HepG2 (cell line): ENCODE results near the gene TLCD1. TPM values are rescaled to one million over a fixed set of nuclear protein-coding genes. Genes with fewer than 3 reads are reported as not detected.
A peak's percentile ranks its signal among the peaks of the same experiment; 100 is the strongest.

ENCODE experiments used
- ADNP ChIP-seq: sonication (generic); formaldehyde crosslinking; IDR thresholded peaks from 2 replicates; pipeline ENCODE4 v1.4.0; 2020; ENCODE audit warnings: missing genetic modification reagents
- AGO2 ChIP-seq: fragments of 200-400 bp; formaldehyde crosslinking; optimal IDR thresholded peaks from 2 replicates; pipeline ENCODE3; 2017; ENCODE audit warnings: mild to moderate bottlenecking, low read depth, low read length, moderate library complexity
- CHCHD3 ChIP-seq: sonication (generic); formaldehyde crosslinking; IDR thresholded peaks from 2 replicates; pipeline ENCODE4 v1.8.0; 2022; ENCODE audit warnings: mild to moderate bottlenecking, missing genetic modification reagents, moderate library complexity
- HDAC6 ChIP-seq: fragments of 200-600 bp; sonication (generic); IDR thresholded peaks from 2 replicates; pipeline ENCODE4 v1.7.0; 2017; ENCODE audit warnings: mild to moderate bottlenecking, antibody characterized with exemption, low read length, low read depth
- HOXA5 ChIP-seq: sonication (generic); formaldehyde crosslinking; IDR thresholded peaks from 2 replicates; pipeline ENCODE4 v1.4.0; 2020; ENCODE audit warnings: missing genetic modification reagents
- IKZF1 ChIP-seq: fragments of 450-650 bp; IDR thresholded peaks from 2 replicates; pipeline ENCODE4 v1.7.1; 2016
- KLF15 ChIP-seq: sonication (generic); formaldehyde crosslinking; IDR thresholded peaks from 2 replicates; pipeline ENCODE4 v1.8.1; 2023; ENCODE audit warnings: borderline replicate concordance, mild to moderate bottlenecking, inconsistent platforms, missing genetic modification reagents, mixed read lengths
- MXD4 ChIP-seq: IDR thresholded peaks from 2 replicates; pipeline ENCODE4 v1.6.1; 2016; ENCODE audit warnings: mild to moderate bottlenecking, missing biosample characterization, missing genetic modification reagents
- RXRB ChIP-seq: IDR thresholded peaks from 2 replicates; pipeline ENCODE4 v1.6.1; 2016; ENCODE audit warnings: borderline replicate concordance, missing genetic modification reagents, missing compliant biosample characterization
- SP140L ChIP-seq: sonication (generic); formaldehyde crosslinking; IDR thresholded peaks from 2 replicates; pipeline ENCODE4 v1.4.0; 2020; ENCODE audit warnings: missing genetic modification reagents, borderline replicate concordance
- TAF1 ChIP-seq: sonication (generic); formaldehyde crosslinking; IDR thresholded peaks from 2 replicates; pipeline ENCODE4 v1.4.0; 2020; ENCODE audit warnings: missing genetic modification reagents
- TBX2 ChIP-seq: sonication (generic); formaldehyde crosslinking; IDR thresholded peaks from 2 replicates; pipeline ENCODE4 v1.5.0; 2020; ENCODE audit warnings: missing genetic modification reagents, mild to moderate bottlenecking, borderline replicate concordance
- U2AF1 ChIP-seq: fragments of 200-400 bp; formaldehyde crosslinking; optimal IDR thresholded peaks from 2 replicates; pipeline ENCODE3; 2017; ENCODE audit warnings: mild to moderate bottlenecking, low read depth, low read length
- UBTF ChIP-seq: sonication (generic); formaldehyde crosslinking; IDR thresholded peaks from 2 replicates; pipeline ENCODE4 v1.4.0; 2020; ENCODE audit warnings: mild to moderate bottlenecking, missing genetic modification reagents
- ZBTB10 ChIP-seq: sonication (generic); formaldehyde crosslinking; IDR thresholded peaks from 2 replicates; pipeline ENCODE4 v1.4.0; 2020; ENCODE audit warnings: missing genetic modification reagents, borderline replicate concordance
- ZMAT3 ChIP-seq: sonication (generic); formaldehyde crosslinking; conservative IDR thresholded peaks from 2 replicates; pipeline ENCODE4 v1.7.0; 2021; ENCODE audit warnings: missing genetic modification reagents
- ZNF160 ChIP-seq: sonication (generic); formaldehyde crosslinking; IDR thresholded peaks from 2 replicates; pipeline ENCODE4 v1.8.0; 2022; ENCODE audit warnings: mild to moderate bottlenecking, inconsistent platforms, missing genetic modification reagents
- ZNF180 ChIP-seq: sonication (generic); formaldehyde crosslinking; IDR thresholded peaks from 2 replicates; pipeline ENCODE4 v1.4.0; 2020; ENCODE audit warnings: low read depth, missing genetic modification reagents, borderline replicate concordance
- ZNF713 ChIP-seq: sonication (generic); formaldehyde crosslinking; IDR thresholded peaks from 2 replicates; pipeline ENCODE4 v1.4.0; 2020; ENCODE audit warnings: mild to moderate bottlenecking, missing genetic modification reagents
- ZNF747 ChIP-seq: sonication (generic); formaldehyde crosslinking; IDR thresholded peaks from 2 replicates; pipeline ENCODE4 v1.8.1; 2023; ENCODE audit warnings: missing genetic modification reagents, mild to moderate bottlenecking, borderline replicate concordance
- ZNF788 ChIP-seq: sonication (generic); formaldehyde crosslinking; IDR thresholded peaks from 2 replicates; pipeline ENCODE4 v1.5.0; 2020; ENCODE audit warnings: mild to moderate bottlenecking, missing genetic modification reagents, borderline replicate concordance
- polyA plus RNA-seq, 8 experiments: library from polyadenylated mRNA; depleted of rRNA in 3 of 8; stranded (reverse) in 7 of 8; unstranded in 1 of 8; fragments of >200 nt; fragmentation: Illumina TruSeq in 4 of 8; extraction: Trizol in 4 of 8; gene quantifications; 2 replicates each; pipeline versions ENCODE4 v1.2.1 to v1.2.3, GENCODE V29; 2011 to 2016; ENCODE audit warnings: low read depth in 4 of 8, missing spikeins in 1 of 8, mixed read lengths in 1 of 8; ENCODE audit not compliant: insufficient read depth in 1 of 8
- total RNA-seq, 5 experiments: library from RNA; depleted of rRNA; stranded (reverse); fragments of >200 nt; fragmentation: Illumina TruSeq; extraction: Trizol; gene quantifications; 2 replicates each; pipeline ENCODE4 v1.2.3, GENCODE V29; 2016; ENCODE audit warnings: low read depth in 1 of 5
- TF ChIP-seq, protein P1 (sequence below): IDR thresholded peaks from 2 replicates; pipeline ENCODE4 v1.6.1; 2018; ENCODE audit warnings: missing genetic modification reagents, mild to moderate bottlenecking, missing compliant biosample characterization
- TF ChIP-seq, protein P2 (sequence below): sonication (generic); formaldehyde crosslinking; conservative IDR thresholded peaks from 2 replicates; pipeline ENCODE4 v1.4.0; 2020; ENCODE audit warnings: missing genetic modification reagents

Gene TLCD1
- total and polyA plus RNA-seq, 2 of the 13 experiments (the other 11 are each of a cell fraction or from before 2014, with no cell fraction given), result 14.9 to 19.6 TPM

GRCh38 chr17:28744972-28745785, 19.1 kb upstream of the TLCD1 start (continued):
- no peak for TF ChIP-seq TBX2 (CRISPR knock-in tag)
- peak; percentile 66; the same call in 1 of the 2 replicates for TF ChIP-seq TAF1 (CRISPR knock-in tag)
- TF ChIP-seq RXRB (CRISPR knock-in tag), result peak; percentile 45
- no peak for TF ChIP-seq ZNF180 (CRISPR knock-in tag)
- no peak for TF ChIP-seq IKZF1
- TF ChIP-seq UBTF (CRISPR knock-in tag), result peak; percentile 86
- TF ChIP-seq MXD4 (CRISPR knock-in tag), result no peak
- TF ChIP-seq, protein P1, sequence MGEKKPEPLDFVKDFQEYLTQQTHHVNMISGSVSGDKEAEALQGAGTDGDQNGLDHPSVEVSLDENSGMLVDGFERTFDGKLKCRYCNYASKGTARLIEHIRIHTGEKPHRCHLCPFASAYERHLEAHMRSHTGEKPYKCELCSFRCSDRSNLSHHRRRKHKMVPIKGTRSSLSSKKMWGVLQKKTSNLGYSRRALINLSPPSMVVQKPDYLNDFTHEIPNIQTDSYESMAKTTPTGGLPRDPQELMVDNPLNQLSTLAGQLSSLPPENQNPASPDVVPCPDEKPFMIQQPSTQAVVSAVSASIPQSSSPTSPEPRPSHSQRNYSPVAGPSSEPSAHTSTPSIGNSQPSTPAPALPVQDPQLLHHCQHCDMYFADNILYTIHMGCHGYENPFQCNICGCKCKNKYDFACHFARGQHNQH (CRISPR knock-in tag), result 0 out of 2 replicates have a peak, but pooled peaks have one; percentile 36
- no peak for TF ChIP-seq ZNF747 (CRISPR knock-in tag)
- 0 out of 2 replicates have a peak, but pooled peaks have one; percentile 59 for TF ChIP-seq HOXA5 (CRISPR knock-in tag)
- no peak for TF ChIP-seq SP140L (CRISPR knock-in tag)
- TF ChIP-seq ZNF160 (CRISPR knock-in tag), result 0 out of 2 replicates have a peak, but pooled peaks have one; percentile 17
- no peak for TF ChIP-seq ZBTB10 (CRISPR knock-in tag)
- TF ChIP-seq U2AF1, result peak; percentile 96
- TF ChIP-seq ADNP, result no peak
- TF ChIP-seq CHCHD3 (CRISPR knock-in tag), result no peak
- TF ChIP-seq KLF15 (CRISPR knock-in tag), result no peak
- peak; percentile 81; the same call in 1 of the 2 replicates for TF ChIP-seq ZNF788 (CRISPR knock-in tag)
- no peak for TF ChIP-seq ZNF713
- TF ChIP-seq, protein P2, sequence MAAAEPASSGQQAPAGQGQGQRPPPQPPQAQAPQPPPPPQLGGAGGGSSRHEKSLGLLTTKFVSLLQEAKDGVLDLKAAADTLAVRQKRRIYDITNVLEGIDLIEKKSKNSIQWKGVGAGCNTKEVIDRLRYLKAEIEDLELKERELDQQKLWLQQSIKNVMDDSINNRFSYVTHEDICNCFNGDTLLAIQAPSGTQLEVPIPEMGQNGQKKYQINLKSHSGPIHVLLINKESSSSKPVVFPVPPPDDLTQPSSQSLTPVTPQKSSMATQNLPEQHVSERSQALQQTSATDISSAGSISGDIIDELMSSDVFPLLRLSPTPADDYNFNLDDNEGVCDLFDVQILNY (CRISPR knock-in tag), result no peak
- TF ChIP-seq HDAC6, result no peak
- TF ChIP-seq ZMAT3 (CRISPR knock-in tag), result no peak
- TF ChIP-seq AGO2, result peak; percentile 88
